BJ (cell line): Measurements from ENCODE around the gene TNNC1. TPM values are rescaled to one million over a fixed set of nuclear protein-coding genes. Genes with fewer than 3 reads are reported as not detected.
A peak's percentile ranks its signal among the peaks of the same experiment; 100 is the strongest.

Experiments
- CTCF ChIA-PET: fragments of 350-600 bp; formaldehyde crosslinking; extraction: SDS; loops from one replicate; lab custom pipeline; 2021; ENCODE audit warnings: antibody characterized with exemption, inconsistent platforms; lab: Yijun Ruan, JAX
- POLR2A ChIA-PET: fragments of 300-600 bp; sonication (Branson Sonifier 250); formaldehyde crosslinking; extraction: SDS; loops from one replicate; lab custom pipeline; 2021; ENCODE audit warnings: antibody characterized with exemption; lab: Charles Lee
- DNase-seq: peaks from one replicate; pipeline ENCODE4 v3.0.0-alpha.2; 2011; ENCODE audit warnings: low read depth
- H3K27me3 ChIP-seq: 2 replicates; pipeline ENCODE4 v1.6.0; 2011; ENCODE audit warnings: low read length; ENCODE audit not compliant: control insufficient read depth, insufficient read depth
- H3K36me3 ChIP-seq: 2 replicates; pipeline ENCODE4 v1.5.1; 2011; ENCODE audit warnings: low read length; ENCODE audit not compliant: control insufficient read depth, insufficient read depth
- H3K4me3 ChIP-seq: 2 replicates; pipeline ENCODE4 v1.5.1; 2011; ENCODE audit warnings: low read depth, mild to moderate bottlenecking, control low read depth, low read length
- polyA plus RNA-seq: library from polyadenylated mRNA; depleted of rRNA; stranded (reverse); fragments of >200 nt; gene quantifications from 2 replicates; pipeline ENCODE4 v1.2.3, GENCODE V29; 2011
- TF ChIP-seq, protein P1 (sequence below): IDR thresholded peaks from 2 replicates; pipeline ENCODE4 v1.5.1; 2011; ENCODE audit warnings: low read depth, mild to moderate bottlenecking, control low read depth, inconsistent platforms, low read length, moderate library complexity; ENCODE audit not compliant: insufficient read depth

Gene TNNC1
- polyA plus RNA-seq, 1 experiment: 1.7 TPM

DNA sequence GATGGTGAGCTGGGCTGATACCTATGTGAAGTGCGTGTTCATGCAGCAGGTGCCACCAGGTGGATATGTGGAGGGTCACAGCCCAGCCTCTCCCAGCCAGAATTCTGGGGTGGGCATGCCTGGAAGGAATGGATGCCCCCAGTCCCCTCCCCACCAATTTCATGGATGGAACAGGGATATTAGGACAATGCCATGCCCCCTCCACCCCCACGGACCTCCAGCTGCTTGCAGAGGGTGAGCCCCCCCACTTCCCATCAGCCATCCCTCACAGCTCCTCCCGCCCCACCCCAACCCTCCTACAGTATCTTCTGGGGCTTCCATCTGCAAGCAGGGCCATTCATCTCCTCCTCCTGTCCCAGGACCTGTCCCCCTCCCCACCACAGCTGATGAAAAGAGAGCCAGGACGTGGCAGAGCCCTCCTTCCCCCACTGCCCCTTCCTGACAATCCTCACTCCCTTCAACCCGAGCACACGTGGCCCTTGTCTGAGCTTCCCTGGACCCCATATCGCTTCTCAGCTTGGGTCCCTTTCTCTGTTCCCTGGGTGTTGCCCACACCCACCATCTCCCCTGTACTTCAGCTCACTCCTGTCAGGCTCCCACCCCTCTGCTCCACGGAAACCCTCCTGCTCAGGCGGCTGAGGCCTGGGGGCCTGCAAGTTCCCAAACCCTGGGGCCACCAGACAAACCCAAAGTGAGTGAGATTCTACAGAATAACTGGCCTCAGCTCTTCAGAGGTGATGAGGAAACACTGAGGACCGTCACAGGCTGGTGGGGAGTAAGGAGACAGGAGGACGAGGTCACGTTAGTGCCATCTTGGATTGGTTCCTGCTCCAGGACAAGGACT, 6.1 kb downstream of the TNNC1 start:
- H3K36me3 ChIP-seq: no peaks in the 10 kb centered on the region
- no peaks in the 10 kb centered on the region for H3K27me3 ChIP-seq
- DNase-seq: no peak
- H3K4me3 ChIP-seq: no peak overlapping the region
- CTCF ChIA-PET: interaction anchor here (0.6 to 12.4 kb wide), 13 partner anchors 10 to 444 kb away, joined by 3 to 445 read pairs (median 5); partner anchors contain the start of gene TLR9
- TF ChIP-seq, protein P1, sequence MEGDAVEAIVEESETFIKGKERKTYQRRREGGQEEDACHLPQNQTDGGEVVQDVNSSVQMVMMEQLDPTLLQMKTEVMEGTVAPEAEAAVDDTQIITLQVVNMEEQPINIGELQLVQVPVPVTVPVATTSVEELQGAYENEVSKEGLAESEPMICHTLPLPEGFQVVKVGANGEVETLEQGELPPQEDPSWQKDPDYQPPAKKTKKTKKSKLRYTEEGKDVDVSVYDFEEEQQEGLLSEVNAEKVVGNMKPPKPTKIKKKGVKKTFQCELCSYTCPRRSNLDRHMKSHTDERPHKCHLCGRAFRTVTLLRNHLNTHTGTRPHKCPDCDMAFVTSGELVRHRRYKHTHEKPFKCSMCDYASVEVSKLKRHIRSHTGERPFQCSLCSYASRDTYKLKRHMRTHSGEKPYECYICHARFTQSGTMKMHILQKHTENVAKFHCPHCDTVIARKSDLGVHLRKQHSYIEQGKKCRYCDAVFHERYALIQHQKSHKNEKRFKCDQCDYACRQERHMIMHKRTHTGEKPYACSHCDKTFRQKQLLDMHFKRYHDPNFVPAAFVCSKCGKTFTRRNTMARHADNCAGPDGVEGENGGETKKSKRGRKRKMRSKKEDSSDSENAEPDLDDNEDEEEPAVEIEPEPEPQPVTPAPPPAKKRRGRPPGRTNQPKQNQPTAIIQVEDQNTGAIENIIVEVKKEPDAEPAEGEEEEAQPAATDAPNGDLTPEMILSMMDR: no peak
- POLR2A ChIA-PET: no interaction called here

DNA sequence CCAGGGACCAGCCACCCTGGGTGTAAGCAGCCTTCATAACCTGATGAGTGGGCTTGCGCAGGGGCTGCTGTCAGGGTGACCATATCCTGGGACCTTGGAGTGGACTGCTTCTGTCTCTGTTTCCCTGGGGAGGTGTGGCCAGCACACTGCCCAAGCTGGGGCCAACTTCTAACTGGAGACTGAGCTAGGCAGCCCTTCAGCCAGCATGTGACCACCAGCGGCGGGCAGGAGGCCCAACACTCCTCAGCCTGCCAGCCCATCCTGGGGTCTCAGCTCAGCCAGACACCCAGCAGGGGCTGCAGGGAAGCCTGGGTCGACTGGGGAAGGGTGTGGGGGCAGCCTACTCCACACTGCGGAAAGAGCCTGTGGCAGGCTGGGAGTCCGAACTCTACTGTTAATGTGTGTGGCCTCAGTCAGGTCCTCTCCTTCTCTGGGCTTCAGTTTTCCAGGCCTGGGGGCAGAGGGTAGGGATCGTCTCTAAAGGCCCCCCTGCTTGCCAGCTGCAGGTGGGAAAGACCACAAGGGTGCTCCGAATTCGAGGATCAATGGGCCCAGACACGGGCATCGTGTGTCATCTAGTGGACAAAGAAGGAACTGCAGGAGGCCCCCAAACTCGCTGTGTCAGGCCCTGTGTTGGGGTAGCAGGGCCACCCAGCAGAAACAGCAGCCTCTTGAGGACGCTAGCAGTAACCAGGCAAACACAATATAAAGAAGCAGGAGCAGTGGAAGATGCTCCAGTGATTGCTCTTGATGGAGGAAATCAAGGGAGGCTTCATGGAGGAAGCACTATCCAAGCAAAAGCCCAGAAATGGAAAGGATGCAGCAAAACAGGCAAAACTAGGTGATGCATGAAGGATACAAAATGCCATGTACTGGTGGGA, 7.0 kb downstream of the TNNC1 start:
- Histone ChIP-seq H3K27me3 (no peaks in the 10 kb centered on the region), H3K4me3 (no peak overlapping the region), H3K36me3 (no peaks in the 10 kb centered on the region)
- ChIA-PET CTCF (interaction anchor here (0.6 to 12.4 kb wide), 21 partner anchors 11 to 1635 kb away, joined by 3 to 445 read pairs (median 4); partner anchors contain the start of gene TLR9), POLR2A (no interaction called here)
- DNase-seq: no peak
- TF ChIP-seq, protein P1: peak; percentile 100

DNA sequence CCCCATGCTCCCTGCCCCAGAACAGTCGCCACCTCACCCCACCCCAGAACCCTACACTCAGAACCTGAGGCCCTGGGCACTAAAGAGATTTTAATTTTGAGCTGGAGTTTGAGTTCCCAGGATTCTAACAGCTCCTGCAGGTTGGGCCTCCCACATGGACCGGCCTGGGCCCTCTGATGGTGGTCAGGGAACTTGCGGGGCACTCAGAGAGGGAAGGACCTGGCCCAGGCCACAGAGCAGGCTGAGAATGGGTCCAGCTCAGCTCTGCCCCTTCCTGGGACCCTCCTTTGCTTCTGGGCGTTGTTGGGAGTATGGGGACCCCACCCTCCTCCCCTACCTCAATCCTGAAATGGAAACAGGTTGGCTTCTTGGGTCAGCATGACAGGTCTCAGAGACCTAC, 7.8 kb downstream of the TNNC1 start:
- H3K36me3 ChIP-seq: no peaks in the 10 kb centered on the region
- DNase-seq: no peak
- H3K27me3 ChIP-seq: no peaks in the 10 kb centered on the region
- H3K4me3 ChIP-seq: no peak overlapping the region
- ChIA-PET CTCF (interaction anchor here (0.7 to 12.4 kb wide), 13 partner anchors 12 to 247 kb away, joined by 3 to 445 read pairs (median 4); no protein-coding TSS in a partner anchor), POLR2A (no interaction called here)
- TF ChIP-seq, protein P1: no peak

DNA sequence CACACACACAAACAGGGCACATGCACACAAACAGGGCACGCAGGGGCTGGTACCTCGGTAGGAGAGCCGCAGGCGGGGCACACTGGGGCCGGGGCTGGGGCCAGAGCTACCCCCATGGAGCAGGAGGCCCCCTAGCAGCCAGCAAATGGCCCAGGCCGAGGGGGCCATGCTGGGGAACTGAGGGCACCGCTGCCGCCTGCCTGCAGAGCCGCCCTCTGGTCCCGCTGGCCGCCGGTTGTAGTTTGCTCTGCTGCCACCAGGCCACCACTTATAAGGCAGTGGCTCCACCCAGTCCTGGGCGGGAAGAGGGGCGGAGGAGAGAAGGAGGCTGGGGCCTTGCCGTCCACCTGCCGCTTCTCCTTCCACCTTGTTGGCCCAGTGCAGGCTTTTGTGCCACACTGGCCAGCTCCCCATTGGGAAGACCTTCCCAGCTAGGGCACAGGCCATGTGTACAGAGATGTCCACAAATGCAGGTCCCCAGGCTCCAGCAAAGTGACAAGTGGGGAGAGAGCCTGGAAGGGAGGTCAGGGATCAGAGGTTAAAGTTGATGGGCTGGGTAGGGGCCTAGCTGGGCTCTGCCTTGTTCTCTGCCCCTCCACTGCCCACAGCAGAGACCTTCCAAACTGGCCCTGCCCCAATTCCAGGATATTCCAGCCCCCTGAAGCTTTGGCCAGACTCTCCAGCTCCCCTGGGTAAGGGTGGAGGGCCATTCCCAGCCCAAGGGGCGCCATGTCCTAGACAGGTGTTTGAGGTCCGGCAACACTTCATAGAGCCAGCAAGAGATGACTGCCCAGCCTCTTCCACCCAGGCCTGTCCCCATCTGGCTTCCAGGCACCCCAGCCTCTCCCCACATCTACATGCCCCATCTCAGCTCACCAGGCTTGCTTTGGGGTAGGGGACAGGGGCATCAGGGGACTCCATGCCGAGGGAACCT, 8.7 kb downstream of the TNNC1 start, which contains the start of gene SEMA3G:
Gene SEMA3G, minus strand, starts transcription at position 244 of the 934 bp plus-strand sequence. Its CDS starts 76 bp downstream, at position 168.
- DNase-seq: no peak
- H3K4me3 ChIP-seq: no peak within 1 kb of the TSS
- POLR2A ChIA-PET: no interaction called here
- no peaks in the 10 kb centered on the region for H3K27me3 ChIP-seq
- CTCF ChIA-PET: interaction anchor here (1.1 to 12.4 kb wide), 7 partner anchors 13 to 248 kb away, joined by 3 to 445 read pairs (median 8); no protein-coding TSS in a partner anchor
- TF ChIP-seq, protein P1: peak; percentile 55
- no peaks in the 10 kb centered on the region for H3K36me3 ChIP-seq
